MG63 (cell line): ENCODE data around the gene NUDT4. TPM values are rescaled to one million over a fixed set of nuclear protein-coding genes. Genes with fewer than 3 reads are reported as not detected.
"Not testable (repeated sequence)": the region's sequence is repeated elsewhere in the genome, so short reads cannot be mapped to it uniquely, and the experiment has no call there.

Experiments
- DNase-seq: peaks from one replicate; pipeline ENCODE4 v3.0.0-alpha.2; 2020
- H3K27me3 ChIP-seq: fragments of 250-450 bp; sonication (Bioruptor Pico); 2 replicates; pipeline ENCODE4 v1.5.1; 2020; ENCODE audit warnings: mild to moderate bottlenecking, moderate library complexity
- H3K36me3 ChIP-seq: fragments of 250-450 bp; sonication (Bioruptor Pico); 2 replicates; pipeline ENCODE4 v1.5.1; 2020; ENCODE audit warnings: mild to moderate bottlenecking, moderate library complexity
- H3K4me3 ChIP-seq: fragments of 250-450 bp; sonication (Bioruptor Pico); 2 replicates; pipeline ENCODE4 v1.5.1; 2020; ENCODE audit warnings: mild to moderate bottlenecking, moderate library complexity
- H3K9me3 ChIP-seq: fragments of 250-450 bp; sonication (Bioruptor Pico); 2 replicates; pipeline ENCODE4 v1.5.1; 2020; ENCODE audit warnings: mild to moderate bottlenecking, moderate library complexity
- total RNA-seq: library from RNA; depleted of rRNA; stranded (reverse); fragments of >200 nt; shearing (Covaris generic); gene quantifications from 2 replicates; pipeline ENCODE4 v1.2.3, GENCODE V29; 2014; ENCODE audit warnings: low replicate concordance

NUDT4 gene
- total RNA-seq, 1 experiment from 2014 or later, result 45.9 TPM

GRCh38 chr12:93361151-93361919, 16.4 kb upstream of the NUDT4 start:
- Histone ChIP-seq H3K9me3 (no peaks in the 10 kb centered on the region), H3K27me3 (no peaks in the 10 kb centered on the region), H3K36me3 (no peaks in the 10 kb centered on the region), H3K4me3 (no peak overlapping the region)
- peak; percentile 85 for DNase-seq

DNA sequence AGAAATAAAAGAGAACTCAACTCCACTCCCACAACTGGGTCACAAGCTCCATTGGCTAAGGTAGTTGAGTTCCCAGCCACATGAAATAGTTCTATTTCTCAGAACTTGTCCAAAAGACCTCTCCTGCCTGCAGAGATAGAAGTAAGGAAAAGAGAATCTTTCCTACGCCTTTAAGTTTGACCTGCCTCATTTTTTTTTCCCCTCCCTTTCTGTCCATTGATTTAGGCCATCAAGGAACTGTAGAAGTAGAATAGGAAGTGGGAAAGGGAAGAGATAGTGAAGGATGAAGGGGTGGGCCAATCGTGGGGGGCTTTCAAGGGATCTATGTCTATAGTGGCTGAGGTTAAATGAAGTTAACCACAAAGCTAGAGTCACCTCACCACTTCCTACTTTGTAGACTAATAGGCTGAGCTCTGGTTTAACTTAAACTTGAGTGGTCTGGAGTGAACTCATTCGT, 13.9 kb upstream of the NUDT4 start:
- no peaks in the 10 kb centered on the region for H3K36me3 ChIP-seq
- H3K4me3 ChIP-seq, result no peak overlapping the region
- no peak for DNase-seq
- H3K27me3 ChIP-seq, result no peaks in the 10 kb centered on the region
- no peaks in the 10 kb centered on the region for H3K9me3 ChIP-seq

GRCh38 chr12:93365616-93366405, 11.9 kb upstream of the NUDT4 start:
- no peaks in the 10 kb centered on the region for H3K9me3 ChIP-seq
- no peak for DNase-seq
- H3K27me3 ChIP-seq, result no peaks in the 10 kb centered on the region

DNA sequence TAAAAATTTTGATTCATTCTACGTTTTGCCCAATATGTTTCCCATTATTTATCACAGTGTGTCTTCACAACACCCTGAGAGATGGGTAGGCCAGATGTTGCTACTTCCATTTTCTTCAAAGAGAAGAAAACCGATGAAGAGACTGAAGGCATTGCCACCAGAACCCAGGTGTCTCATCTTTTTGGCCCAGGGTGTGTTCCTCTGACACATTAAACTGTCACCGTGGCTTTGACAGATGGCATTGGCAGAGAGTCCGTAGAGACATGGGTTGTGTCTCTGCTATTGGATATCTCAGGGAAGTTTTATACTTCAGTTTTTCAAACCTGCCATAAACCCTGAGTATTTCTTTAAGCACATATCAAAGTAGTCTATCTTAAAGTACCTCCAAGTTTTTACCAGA, 11.3 kb upstream of the NUDT4 start:
- DNase-seq, result no peak
- Histone ChIP-seq H3K4me3 (no peak overlapping the region), H3K36me3 (no peaks in the 10 kb centered on the region)

More at GRCh38 chr12:93365616-93366405, 11.9 kb upstream of the NUDT4 start:
- H3K36me3 ChIP-seq, result no peaks in the 10 kb centered on the region
- no peak overlapping the region for H3K4me3 ChIP-seq

GRCh38 chr12:93368766-93369165, 9.0 kb upstream of the NUDT4 start:
- H3K4me3 ChIP-seq, result no peak overlapping the region
- H3K27me3 ChIP-seq, result no peaks in the 10 kb centered on the region
- H3K36me3 ChIP-seq, result no peaks in the 10 kb centered on the region
- no peak for DNase-seq
- no peaks in the 10 kb centered on the region for H3K9me3 ChIP-seq

More for the DNA sequence above, 11.3 kb upstream of the NUDT4 start:
- no peaks in the 10 kb centered on the region for H3K27me3 ChIP-seq
- H3K9me3 ChIP-seq, result no peaks in the 10 kb centered on the region

DNA sequence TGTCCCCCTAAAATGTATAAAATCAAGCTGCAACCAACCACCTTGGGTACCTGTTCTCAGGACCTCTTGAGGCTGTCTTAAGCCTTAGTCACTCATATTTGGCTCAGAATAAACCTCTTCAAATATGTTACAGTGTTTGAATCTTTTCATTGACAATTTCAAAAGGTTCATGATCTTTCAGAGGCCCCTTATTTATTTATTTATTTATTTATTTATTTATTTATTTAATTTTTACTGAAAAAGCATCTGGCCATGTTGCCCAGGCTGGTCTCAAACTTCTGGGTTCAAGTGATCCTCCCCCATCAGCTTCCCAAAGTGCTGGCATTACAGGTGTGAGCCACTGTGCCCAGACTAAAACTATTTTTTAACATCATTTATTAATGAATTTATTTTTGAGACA, 8.2 kb upstream of the NUDT4 start:
- H3K4me3 ChIP-seq, result no peak overlapping the region
- H3K36me3 ChIP-seq, result no peaks in the 10 kb centered on the region
- DNase-seq, result no peak
- H3K27me3 ChIP-seq, result no peaks in the 10 kb centered on the region
- H3K9me3 ChIP-seq, result no peaks in the 10 kb centered on the region

GRCh38 chr12:93370947-93371346, 6.8 kb upstream of the NUDT4 start:
- Histone ChIP-seq H3K27me3 (no peaks in the 10 kb centered on the region), H3K36me3 (no peaks in the 10 kb centered on the region), H3K4me3 (no peak overlapping the region), H3K9me3 (no peaks in the 10 kb centered on the region)
- no peak for DNase-seq

DNA sequence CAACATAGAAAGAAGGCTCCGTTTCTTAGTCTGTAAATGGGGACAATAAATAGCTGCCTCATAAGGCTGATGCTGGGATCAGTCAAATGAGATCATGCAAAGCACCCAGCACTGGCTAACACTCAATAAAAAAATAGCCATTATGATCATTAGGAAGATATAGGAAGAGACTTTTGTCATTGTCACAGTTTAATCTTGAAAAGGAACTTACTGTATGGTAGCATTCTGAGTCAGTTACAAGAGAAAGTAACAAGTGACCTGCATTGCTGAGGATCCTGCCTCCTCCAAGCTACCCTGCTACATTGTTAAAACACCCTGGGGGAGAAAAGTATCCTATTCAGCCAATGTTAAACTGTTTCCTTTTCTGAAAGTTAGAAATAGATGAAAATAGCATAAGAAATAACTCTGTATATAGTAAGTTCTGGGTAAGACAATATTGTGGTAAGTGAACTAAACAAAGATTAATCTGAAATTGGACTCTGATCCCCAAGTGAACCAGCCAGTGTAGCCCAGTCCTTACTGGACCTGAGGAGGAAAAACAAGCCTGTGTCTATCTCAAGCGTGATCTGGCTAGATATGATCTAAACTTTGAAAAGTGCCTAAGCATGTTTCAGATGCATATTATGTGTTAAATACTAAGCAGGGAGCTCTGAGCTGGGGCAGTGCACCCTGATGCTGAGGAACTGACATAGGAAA, 3.6 kb upstream of the NUDT4 start:
- DNase-seq, result no peak
- no peaks in the 10 kb centered on the region for H3K9me3 ChIP-seq
- H3K27me3 ChIP-seq, result no peaks in the 10 kb centered on the region
- no peaks in the 10 kb centered on the region for H3K36me3 ChIP-seq
- H3K4me3 ChIP-seq, result no peak overlapping the region

GRCh38 chr12:93375906-93376305, 1.8 kb upstream of the NUDT4 start:
- H3K9me3 ChIP-seq, result no peaks in the 10 kb centered on the region
- no peak overlapping the region for H3K4me3 ChIP-seq
- H3K36me3 ChIP-seq, result peaks cover 5% of the 10 kb centered on the region; the same call in 1 of the 2 replicates
- no peak for DNase-seq
- H3K27me3 ChIP-seq, result no peaks in the 10 kb centered on the region

DNA sequence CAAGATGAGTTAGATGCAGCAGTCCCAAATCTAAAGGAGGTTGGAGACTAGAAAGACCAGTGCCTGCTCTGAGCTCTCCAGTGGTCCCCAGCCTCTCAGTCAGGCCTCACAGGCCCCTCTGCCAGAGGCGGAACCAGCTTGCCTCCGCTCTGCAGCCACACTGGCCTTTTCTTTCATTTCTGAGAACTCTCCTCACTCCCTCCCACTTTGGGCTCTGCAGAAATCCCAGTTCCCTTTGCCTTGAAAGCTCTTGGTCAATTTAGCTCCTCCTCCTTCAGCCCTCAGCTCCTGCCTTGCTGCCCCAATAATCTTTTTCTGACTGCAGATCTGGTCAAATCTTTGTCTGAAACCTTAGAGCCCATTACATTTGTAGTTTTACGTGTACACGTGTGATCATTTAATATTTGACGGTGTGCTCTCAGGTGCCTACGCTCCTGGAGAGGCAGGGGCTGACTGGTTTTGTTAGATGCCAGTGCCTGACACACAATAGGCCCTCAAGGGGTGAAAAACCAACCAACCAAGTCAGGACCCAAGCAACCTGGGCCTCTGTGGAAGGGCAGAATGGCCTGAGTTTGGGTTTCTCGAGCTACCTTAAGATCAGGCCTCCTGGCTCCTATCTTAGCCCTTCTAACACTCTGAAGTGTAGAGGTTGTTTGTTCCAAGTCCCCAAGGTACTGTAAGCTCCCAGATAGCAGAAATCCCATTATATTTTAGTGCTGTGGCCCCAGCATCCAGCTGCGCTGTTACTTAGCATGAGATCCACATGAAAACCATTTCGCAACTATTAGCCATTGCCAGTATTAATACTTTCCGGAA, 1.1 kb upstream of the NUDT4 start:
- Histone ChIP-seq H3K4me3 (no peak overlapping the region), H3K9me3 (no peaks in the 10 kb centered on the region), H3K36me3 (peaks cover 11% of the 10 kb centered on the region), H3K27me3 (no peaks in the 10 kb centered on the region)
- no peak for DNase-seq

- not testable (repeated sequence) for H3K9me3 ChIP-seq, H3K27me3 ChIP-seq
- H3K36me3 ChIP-seq, result peaks cover 13% of the 10 kb centered on the region
- H3K4me3 ChIP-seq, result peak overlapping the region; percentile 95
- DNase-seq, result peak; percentile 48
Measured at GRCh38 chr12:93378196-93378997, 672 bp downstream of the NUDT4 start.

GRCh38 chr12:93378998-93379325, 1.2 kb downstream of the NUDT4 start:
- peaks cover 18% of the 10 kb centered on the region for H3K36me3 ChIP-seq
- peak overlapping the region; percentile 95 for H3K4me3 ChIP-seq
- no peak for DNase-seq
- H3K27me3 ChIP-seq, result no peaks in the 10 kb centered on the region
- H3K9me3 ChIP-seq, result no peaks in the 10 kb centered on the region

DNA sequence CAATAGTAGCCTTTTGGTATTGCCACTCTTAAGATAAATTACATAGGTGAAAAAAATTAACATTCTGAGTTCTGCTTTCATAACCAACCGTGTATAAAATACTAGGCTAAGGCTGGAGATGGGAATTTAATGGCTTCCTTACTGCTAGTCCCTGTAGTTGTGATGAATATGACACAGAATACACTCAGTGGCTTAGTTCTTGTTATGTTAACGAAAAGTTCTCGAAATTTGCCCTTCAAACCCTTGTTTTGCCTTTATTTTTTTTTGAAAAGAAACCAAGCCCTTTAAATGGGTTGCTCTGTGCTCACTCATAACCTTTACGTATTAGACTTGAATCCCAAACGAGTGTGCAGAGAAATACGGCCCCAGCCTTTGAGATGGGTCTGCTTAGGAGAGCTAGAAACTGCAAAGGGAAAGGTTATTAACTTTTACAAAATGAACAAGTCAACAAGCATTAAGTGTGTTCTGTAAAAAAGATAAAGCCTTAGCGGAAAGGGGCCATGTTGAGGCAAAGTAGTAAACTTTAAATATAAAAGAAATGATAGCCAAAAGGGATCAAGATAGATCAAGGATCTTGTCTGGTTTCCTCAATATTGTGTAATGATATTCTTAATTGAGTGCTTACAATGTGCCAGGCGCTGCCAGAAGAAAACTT, 1.7 kb downstream of the NUDT4 start:
- no peaks in the 10 kb centered on the region for H3K9me3 ChIP-seq
- H3K36me3 ChIP-seq, result peaks cover 18% of the 10 kb centered on the region
- H3K27me3 ChIP-seq, result no peaks in the 10 kb centered on the region
- no peak for DNase-seq
- peak overlapping the region; percentile 95 for H3K4me3 ChIP-seq

GRCh38 chr12:93379981-93380361, 2.2 kb downstream of the NUDT4 start:
- H3K36me3 ChIP-seq, result peaks cover 21% of the 10 kb centered on the region
- peak overlapping the region; percentile 95 for H3K4me3 ChIP-seq
- H3K9me3 ChIP-seq, result no peaks in the 10 kb centered on the region
- H3K27me3 ChIP-seq, result no peaks in the 10 kb centered on the region
- DNase-seq, result no peak

GRCh38 chr12:93380480-93381121, 2.9 kb downstream of the NUDT4 start:
- Histone ChIP-seq H3K4me3 (peak overlapping the region; percentile 95), H3K9me3 (no peaks in the 10 kb centered on the region), H3K36me3 (peaks cover 27% of the 10 kb centered on the region), H3K27me3 (no peaks in the 10 kb centered on the region)
- DNase-seq, result no peak
